Prostate gland (tissue), 2 donors: ENCODE measurements around the gene RPP30.

ENCODE experiments used
- POLR2A ChIP-seq: fragments of 450-650 bp; IDR thresholded peaks from one replicate; pipeline ENCODE4 v1.6.1; 2016; ENCODE audit warnings: antibody characterized with exemption, mild to moderate bottlenecking
- TF ChIP-seq, protein P1 (sequence below), 4 experiments: fragments of 200-600 bp in 2 of 4; fragments of 450-650 bp in 2 of 4; sonication (generic) in 2 of 4; IDR thresholded peaks; 1 replicate in 3 of 4; 2 replicates in 1 of 4; pipeline ENCODE4 v1.5.1; 2016 to 2019; ENCODE audit warnings: antibody characterized with exemption in 4 of 4, mild to moderate bottlenecking in 2 of 4, moderate library complexity in 2 of 4

DNA sequence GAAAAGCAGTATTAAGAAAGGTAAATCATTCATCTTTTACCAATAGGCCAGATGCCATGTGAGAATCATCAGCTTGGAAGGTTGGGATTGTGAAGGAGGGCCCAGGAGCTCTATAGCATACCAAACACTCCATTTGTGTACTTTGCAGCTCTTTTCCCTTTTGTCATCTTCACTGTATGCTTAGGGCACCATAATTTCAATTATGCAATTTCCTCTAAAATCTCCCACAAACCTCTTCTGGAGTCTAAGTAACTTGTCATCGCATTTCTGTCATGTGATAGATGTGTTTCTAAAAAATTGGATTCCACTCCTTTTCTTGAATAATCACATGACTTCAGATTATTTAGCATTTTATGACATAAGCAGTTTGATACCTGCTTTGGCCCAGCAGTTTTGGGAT is 17.9 kb downstream of the RPP30 start:
- TF ChIP-seq, protein P1, sequence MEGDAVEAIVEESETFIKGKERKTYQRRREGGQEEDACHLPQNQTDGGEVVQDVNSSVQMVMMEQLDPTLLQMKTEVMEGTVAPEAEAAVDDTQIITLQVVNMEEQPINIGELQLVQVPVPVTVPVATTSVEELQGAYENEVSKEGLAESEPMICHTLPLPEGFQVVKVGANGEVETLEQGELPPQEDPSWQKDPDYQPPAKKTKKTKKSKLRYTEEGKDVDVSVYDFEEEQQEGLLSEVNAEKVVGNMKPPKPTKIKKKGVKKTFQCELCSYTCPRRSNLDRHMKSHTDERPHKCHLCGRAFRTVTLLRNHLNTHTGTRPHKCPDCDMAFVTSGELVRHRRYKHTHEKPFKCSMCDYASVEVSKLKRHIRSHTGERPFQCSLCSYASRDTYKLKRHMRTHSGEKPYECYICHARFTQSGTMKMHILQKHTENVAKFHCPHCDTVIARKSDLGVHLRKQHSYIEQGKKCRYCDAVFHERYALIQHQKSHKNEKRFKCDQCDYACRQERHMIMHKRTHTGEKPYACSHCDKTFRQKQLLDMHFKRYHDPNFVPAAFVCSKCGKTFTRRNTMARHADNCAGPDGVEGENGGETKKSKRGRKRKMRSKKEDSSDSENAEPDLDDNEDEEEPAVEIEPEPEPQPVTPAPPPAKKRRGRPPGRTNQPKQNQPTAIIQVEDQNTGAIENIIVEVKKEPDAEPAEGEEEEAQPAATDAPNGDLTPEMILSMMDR (IDR thresholded peaks at IDR 0.05): no peak
- TF ChIP-seq POLR2A: no peak
